PC-9 (cell line): ENCODE measurements around the gene BTBD16.

Experiments
- EZH2 ChIP-seq: fragments of 200-600 bp; sonication (generic); IDR thresholded peaks from 2 replicates; pipeline ENCODE4 v1.8.0; 2017; ENCODE audit warnings: antibody characterized with exemption, low read depth
- TF ChIP-seq, protein P1 (sequence below): fragments of 200-600 bp; sonication (generic); conservative IDR thresholded peaks from 2 replicates; pipeline ENCODE4 v1.6.1; 2017; ENCODE audit warnings: mixed run types, antibody characterized with exemption, mild to moderate bottlenecking, moderate library complexity

DNA sequence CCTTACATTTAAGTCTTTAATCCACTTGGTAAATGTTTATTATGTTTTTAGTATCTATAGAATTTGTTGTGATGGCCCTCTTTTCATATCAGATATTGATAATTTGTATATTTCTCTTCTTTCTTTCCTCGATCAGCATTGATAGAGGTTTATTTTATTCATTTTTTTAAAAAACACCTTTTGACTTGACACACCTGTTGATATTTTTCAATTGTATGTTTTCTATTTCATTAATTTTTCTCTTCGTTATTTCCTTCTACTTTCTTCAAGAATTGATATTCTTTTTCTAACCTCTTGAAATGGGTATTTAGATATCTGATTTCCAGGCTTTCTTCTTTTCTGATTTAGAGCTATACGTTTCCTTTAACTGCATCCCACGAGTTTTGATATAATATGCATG lies 50.9 kb downstream of the BTBD16 start:
- TF ChIP-seq, protein P1, sequence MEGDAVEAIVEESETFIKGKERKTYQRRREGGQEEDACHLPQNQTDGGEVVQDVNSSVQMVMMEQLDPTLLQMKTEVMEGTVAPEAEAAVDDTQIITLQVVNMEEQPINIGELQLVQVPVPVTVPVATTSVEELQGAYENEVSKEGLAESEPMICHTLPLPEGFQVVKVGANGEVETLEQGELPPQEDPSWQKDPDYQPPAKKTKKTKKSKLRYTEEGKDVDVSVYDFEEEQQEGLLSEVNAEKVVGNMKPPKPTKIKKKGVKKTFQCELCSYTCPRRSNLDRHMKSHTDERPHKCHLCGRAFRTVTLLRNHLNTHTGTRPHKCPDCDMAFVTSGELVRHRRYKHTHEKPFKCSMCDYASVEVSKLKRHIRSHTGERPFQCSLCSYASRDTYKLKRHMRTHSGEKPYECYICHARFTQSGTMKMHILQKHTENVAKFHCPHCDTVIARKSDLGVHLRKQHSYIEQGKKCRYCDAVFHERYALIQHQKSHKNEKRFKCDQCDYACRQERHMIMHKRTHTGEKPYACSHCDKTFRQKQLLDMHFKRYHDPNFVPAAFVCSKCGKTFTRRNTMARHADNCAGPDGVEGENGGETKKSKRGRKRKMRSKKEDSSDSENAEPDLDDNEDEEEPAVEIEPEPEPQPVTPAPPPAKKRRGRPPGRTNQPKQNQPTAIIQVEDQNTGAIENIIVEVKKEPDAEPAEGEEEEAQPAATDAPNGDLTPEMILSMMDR, result no peak
- TF ChIP-seq EZH2, result no peak
